ENCODE data around the gene SUPT6H.
"Not testable (repeated sequence)": the region's sequence is repeated elsewhere in the genome, so short reads cannot be mapped to it uniquely, and the experiment has no call there.

The SUPT6H gene

DNA sequence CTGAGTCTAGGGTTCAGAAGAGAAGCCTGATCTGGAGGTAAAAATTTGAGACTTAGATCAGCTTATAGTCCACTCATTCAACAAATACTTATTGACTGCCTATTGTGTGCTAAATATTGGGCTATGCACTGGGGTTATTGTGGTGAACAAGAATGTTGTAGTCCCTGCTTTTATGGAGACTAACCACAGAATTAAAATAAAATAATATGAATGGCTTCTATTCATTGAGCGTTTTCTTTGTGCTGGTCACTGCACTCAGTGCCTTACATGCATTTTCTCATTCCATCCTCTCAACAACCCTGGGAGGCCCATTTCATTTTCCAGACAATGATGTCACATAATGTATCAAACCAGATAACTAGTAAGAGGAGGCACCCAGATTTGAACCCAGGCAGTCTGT, 71.3 kb downstream of the SUPT6H start:
- H3K4me1 ChIP-seq (ENCODE audit: insufficient read depth, insufficient read length), result no peaks in the 10 kb centered on the region
- no peak overlapping the region for H3K9ac ChIP-seq (ENCODE audit: insufficient read length, low read depth)
- no peak for DNase-seq (ENCODE audit: low read depth, low spot score)
- no peaks in the 10 kb centered on the region for H3K9me3 ChIP-seq (ENCODE audit: insufficient read depth, low read length)
- H3K36me3 ChIP-seq (ENCODE audit: insufficient read depth, insufficient read length, low read length), result peaks cover 22% of the 10 kb centered on the region
- H3K27me3 ChIP-seq (ENCODE audit: insufficient read depth, insufficient read length), result no peaks in the 10 kb centered on the region
- TF ChIP-seq YY1 (IDR thresholded peaks at IDR 0.05; ENCODE audit: insufficient read depth, insufficient read length) (no peak), SUZ12 (IDR thresholded peaks at IDR 0.05; ENCODE audit: extremely low read depth, insufficient read depth, insufficient read length) (no peak), ZNF274 (IDR thresholded peaks at IDR 0.05; ENCODE audit: low read depth, low read length) (no peak)
- no peak overlapping the region for H3K4me3 ChIP-seq (ENCODE audit: insufficient read length, low read depth)

DNA sequence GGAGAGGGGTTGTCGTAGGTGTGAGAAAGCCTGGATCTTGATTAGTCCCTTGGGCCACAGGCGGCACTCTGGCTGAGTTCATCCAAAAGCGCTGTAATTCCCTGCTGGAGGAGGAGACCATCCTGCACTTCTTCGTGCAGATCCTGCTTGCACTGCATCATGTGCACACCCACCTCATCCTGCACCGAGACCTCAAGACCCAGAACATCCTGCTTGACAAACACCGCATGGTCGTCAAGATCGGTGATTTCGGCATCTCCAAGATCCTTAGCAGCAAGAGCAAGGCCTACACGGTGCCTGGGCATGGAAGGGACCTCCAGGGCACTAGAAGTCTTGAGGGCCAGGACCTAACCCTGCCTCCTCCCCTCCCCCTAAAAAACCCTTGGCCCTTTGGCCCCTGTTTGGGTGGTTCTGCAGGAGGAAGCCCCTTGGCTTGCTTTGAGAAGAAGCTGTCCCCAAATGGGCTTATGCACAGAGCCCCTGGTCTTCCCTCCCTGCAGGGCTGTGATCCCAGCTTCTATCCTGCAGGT, 72.8 kb downstream of the SUPT6H start:
- Histone ChIP-seq H3K4me3 (ENCODE audit: insufficient read length, low read depth) (no peak overlapping the region), H3K9ac (ENCODE audit: insufficient read length, low read depth) (no peak overlapping the region), H3K9me3 (ENCODE audit: insufficient read depth, low read length) (no peaks in the 10 kb centered on the region), H3K36me3 (ENCODE audit: insufficient read depth, insufficient read length, low read length) (peaks cover 31% of the 10 kb centered on the region), H3K4me1 (ENCODE audit: insufficient read depth, insufficient read length) (peaks cover 2% of the 10 kb centered on the region), H3K27me3 (ENCODE audit: insufficient read depth, insufficient read length) (no peaks in the 10 kb centered on the region)
- no peak for TF ChIP-seq SUZ12 (IDR thresholded peaks at IDR 0.05; ENCODE audit: extremely low read depth, insufficient read depth, insufficient read length)
- no peak for TF ChIP-seq ZNF274 (IDR thresholded peaks at IDR 0.05; ENCODE audit: low read depth, low read length)
- no peak for TF ChIP-seq YY1 (IDR thresholded peaks at IDR 0.05; ENCODE audit: insufficient read depth, insufficient read length)
- no peak for DNase-seq (ENCODE audit: low read depth, low spot score)

DNA sequence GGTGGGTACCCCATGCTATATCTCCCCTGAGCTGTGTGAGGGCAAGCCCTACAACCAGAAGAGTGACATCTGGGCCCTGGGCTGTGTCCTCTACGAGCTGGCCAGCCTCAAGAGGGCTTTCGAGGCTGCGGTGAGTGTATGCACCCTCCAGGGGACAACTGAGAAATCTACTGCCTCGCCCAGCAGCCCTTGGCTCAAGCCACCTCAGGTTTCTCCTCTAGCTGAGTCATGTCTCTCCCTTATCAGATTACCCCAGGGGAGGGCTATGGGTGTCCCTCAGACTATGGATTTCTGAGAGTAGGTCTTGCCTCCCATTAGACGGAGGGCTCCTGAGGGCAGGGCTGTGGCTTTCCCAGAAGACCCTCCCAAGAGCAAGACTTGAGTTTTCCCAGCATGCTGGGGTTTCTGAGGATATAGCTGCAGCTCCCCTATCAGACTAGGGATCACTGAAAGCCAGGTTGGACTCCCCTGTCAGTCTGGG, 73.3 kb downstream of the SUPT6H start:
- H3K27me3 ChIP-seq (ENCODE audit: insufficient read depth, insufficient read length), result no peaks in the 10 kb centered on the region
- TF ChIP-seq ZNF274 (IDR thresholded peaks at IDR 0.05; ENCODE audit: low read depth, low read length) (no peak), SUZ12 (IDR thresholded peaks at IDR 0.05; ENCODE audit: extremely low read depth, insufficient read depth, insufficient read length) (no peak), YY1 (IDR thresholded peaks at IDR 0.05; ENCODE audit: insufficient read depth, insufficient read length) (no peak)
- no peaks in the 10 kb centered on the region for H3K9me3 ChIP-seq (ENCODE audit: insufficient read depth, low read length)
- no peak overlapping the region for H3K9ac ChIP-seq (ENCODE audit: insufficient read length, low read depth)
- peaks cover 32% of the 10 kb centered on the region for H3K36me3 ChIP-seq (ENCODE audit: insufficient read depth, insufficient read length, low read length)
- peaks cover 2% of the 10 kb centered on the region for H3K4me1 ChIP-seq (ENCODE audit: insufficient read depth, insufficient read length)
- no peak for DNase-seq (ENCODE audit: low read depth, low spot score)
- no peak overlapping the region for H3K4me3 ChIP-seq (ENCODE audit: insufficient read length, low read depth)

DNA sequence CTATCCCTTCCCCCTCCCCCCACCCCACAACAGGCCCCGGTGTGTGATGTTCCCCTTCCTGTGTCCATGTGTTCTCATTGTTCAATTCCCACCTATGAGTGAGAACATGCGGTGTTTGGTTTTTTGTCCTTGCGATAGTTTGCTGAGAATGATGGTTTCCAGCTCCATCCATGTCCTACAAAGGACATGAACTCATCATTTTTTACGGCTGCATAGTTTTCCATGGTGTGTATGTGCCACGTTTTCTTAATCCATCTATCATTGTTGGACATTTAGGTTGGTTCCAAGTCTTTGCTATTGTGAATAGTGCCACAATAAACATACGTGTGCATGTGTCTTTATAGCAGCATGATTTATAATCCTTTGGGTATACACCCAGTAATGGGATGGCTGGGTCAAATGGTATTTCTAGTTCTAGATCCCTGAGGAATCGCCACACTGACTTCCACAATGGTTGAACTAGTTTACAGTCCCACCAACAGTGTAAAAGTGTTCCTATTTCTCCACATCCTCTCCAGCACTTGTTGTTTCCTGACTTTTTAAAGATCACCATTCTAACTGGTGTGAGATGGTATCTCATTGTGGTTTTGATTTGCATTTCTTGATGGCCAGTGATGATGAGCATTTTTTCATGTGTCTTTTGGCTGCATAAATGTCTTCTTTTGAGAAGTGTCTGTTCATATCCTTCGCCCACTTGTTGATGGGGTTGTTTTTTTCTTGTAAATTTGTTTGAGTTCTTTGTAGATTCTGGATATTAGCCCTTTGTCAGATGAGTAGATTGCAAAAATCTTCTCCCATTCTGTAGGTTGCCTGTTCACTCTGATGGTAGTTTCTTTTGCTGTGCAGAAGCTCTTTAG, 74.1 kb downstream of the SUPT6H start:
- H3K9me3 ChIP-seq (ENCODE audit: insufficient read depth, low read length); H3K9ac ChIP-seq (ENCODE audit: insufficient read length, low read depth); DNase-seq (ENCODE audit: low read depth, low spot score); H3K4me1 ChIP-seq (ENCODE audit: insufficient read depth, insufficient read length); H3K4me3 ChIP-seq (ENCODE audit: insufficient read length, low read depth); H3K27me3 ChIP-seq (ENCODE audit: insufficient read depth, insufficient read length): not testable (repeated sequence)
- H3K36me3 ChIP-seq (ENCODE audit: insufficient read depth, insufficient read length, low read length), result peaks cover 39% of the 10 kb centered on the region

DNA sequence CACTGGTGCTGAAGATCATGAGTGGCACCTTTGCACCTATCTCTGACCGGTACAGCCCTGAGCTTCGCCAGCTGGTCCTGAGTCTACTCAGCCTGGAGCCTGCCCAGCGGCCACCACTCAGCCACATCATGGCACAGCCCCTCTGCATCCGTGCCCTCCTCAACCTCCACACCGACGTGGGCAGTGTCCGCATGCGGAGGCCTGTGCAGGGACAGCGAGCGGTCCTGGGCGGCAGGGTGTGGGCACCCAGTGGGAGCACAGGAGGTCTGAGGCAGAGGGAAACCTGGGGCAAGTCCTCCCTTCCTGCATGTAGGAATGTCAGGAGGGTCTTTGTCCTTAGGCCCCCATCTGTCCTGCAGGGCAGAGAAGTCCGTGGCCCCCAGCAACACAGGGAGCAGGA, 75.3 kb downstream of the SUPT6H start:
- no peaks in the 10 kb centered on the region for H3K27me3 ChIP-seq (ENCODE audit: insufficient read depth, insufficient read length)
- H3K4me3 ChIP-seq (ENCODE audit: insufficient read length, low read depth), result no peak overlapping the region
- H3K9me3 ChIP-seq (ENCODE audit: insufficient read depth, low read length), result no peaks in the 10 kb centered on the region
- H3K4me1 ChIP-seq (ENCODE audit: insufficient read depth, insufficient read length), result peaks cover 2% of the 10 kb centered on the region
- H3K9ac ChIP-seq (ENCODE audit: insufficient read length, low read depth), result no peak overlapping the region
- H3K36me3 ChIP-seq (ENCODE audit: insufficient read depth, insufficient read length, low read length), result peaks cover 39% of the 10 kb centered on the region
- no peak for DNase-seq (ENCODE audit: low read depth, low spot score)
- TF ChIP-seq SUZ12 (IDR thresholded peaks at IDR 0.05; ENCODE audit: extremely low read depth, insufficient read depth, insufficient read length) (no peak), ZNF274 (IDR thresholded peaks at IDR 0.05; ENCODE audit: low read depth, low read length) (no peak), YY1 (IDR thresholded peaks at IDR 0.05; ENCODE audit: insufficient read depth, insufficient read length) (no peak)

DNA sequence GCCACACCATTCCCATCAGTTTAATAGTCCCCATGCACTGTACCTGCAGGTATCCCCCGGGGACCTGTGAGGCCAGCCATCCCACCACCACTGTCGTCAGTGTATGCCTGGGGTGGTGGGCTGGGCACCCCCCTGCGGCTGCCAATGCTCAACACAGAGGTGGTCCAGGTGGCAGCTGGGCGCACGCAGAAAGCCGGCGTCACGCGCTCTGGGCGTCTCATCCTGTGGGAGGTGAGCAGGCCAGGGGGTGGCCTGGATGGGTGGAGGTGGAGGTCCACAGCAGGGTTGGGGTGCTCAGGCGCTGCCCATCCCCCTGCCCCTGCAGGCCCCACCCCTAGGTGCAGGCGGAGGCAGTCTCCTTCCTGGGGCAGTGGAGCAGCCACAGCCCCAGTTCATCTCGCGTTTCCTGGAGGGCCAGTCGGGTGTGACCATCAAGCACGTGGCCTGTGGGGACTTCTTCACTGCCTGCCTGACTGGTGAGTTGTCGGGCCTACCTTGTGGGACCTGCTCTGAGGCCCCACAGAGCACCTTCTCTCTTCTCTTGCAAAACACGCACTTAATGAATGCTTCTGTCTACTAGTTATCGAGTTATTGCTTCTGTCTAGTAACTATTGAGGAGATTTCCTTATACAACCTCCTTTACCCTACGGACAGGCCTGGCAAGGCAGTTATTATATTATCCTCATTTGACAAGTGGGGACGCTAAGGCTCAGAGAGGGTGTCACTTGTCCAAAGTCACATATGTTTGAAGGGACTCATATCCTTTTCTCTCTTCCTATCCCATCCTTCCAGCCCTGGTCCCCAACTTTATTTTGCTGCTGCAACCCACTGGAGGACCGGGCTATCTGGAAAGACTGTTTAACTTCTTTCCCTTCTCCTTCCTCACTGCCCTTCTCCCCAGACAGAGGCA, 76.0 kb downstream of the SUPT6H start:
- TF ChIP-seq YY1 (IDR thresholded peaks at IDR 0.05; ENCODE audit: insufficient read depth, insufficient read length), result no peak
- TF ChIP-seq ZNF274 (IDR thresholded peaks at IDR 0.05; ENCODE audit: low read depth, low read length), result no peak
- TF ChIP-seq SUZ12 (IDR thresholded peaks at IDR 0.05; ENCODE audit: extremely low read depth, insufficient read depth, insufficient read length), result no peak
- no peak overlapping the region for H3K4me3 ChIP-seq (ENCODE audit: insufficient read length, low read depth)
- no peaks in the 10 kb centered on the region for H3K27me3 ChIP-seq (ENCODE audit: insufficient read depth, insufficient read length)
- peaks cover 2% of the 10 kb centered on the region for H3K4me1 ChIP-seq (ENCODE audit: insufficient read depth, insufficient read length)
- DNase-seq (ENCODE audit: low read depth, low spot score), result no peak
- no peak overlapping the region for H3K9ac ChIP-seq (ENCODE audit: insufficient read length, low read depth)
- peaks cover 39% of the 10 kb centered on the region for H3K36me3 ChIP-seq (ENCODE audit: insufficient read depth, insufficient read length, low read length)
- no peaks in the 10 kb centered on the region for H3K9me3 ChIP-seq (ENCODE audit: insufficient read depth, low read length)

Data from NT2/D1 (cell line).